ENCODE data around the gene CFAP210.

DNA sequence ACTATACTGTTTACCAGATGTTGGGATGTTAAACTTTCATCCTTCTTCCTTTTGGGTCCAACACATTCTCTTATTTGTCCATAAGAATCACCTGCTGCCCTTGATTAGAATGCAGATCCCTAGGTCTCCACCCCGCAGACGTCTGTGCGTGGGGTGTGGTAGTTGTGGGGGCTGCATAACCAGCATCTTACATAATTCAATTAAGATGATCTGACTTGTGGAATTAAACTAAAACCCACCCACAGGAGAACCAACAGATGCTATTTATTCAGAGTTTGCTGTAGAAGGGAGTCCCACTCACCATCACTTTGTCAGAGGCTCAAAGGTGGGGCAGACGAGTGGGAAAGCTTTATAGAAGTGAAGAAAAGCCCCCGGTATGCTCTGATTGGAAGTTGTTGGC, 37.9 kb upstream of the CFAP210 start:
- TF ChIP-seq CTCF (IDR thresholded peaks at IDR 0.05; ENCODE audit: poor library complexity) (no peak), EZH2 (IDR thresholded peaks at IDR 0.05; ENCODE audit: borderline replicate concordance) (no peak), EZH2phosphoT487 (IDR thresholded peaks at IDR 0.05; ENCODE audit: low read depth, severe bottlenecking, unreplicated experiment) (no peak)
